Stimulated activated CD4-positive, alpha-beta T cell treated with anti-CD3 and anti-CD28 coated beads, TNF-alpha, amount 100 ng/mL, for 1 hour (primary cell): ENCODE data around the gene CDCA3.

Source experiments
- DNase-seq, 3 donors: peaks; one replicate each; pipeline ENCODE4 v3.0.0-alpha.2; 2020; ENCODE audit warnings: low read depth in 3 of 3, low spot score in 1 of 3

Gene CDCA3

GRCh38 chr12:6853626-6854025 is 2.5 kb upstream of the CDCA3 start:
- DNase-seq, result no peak

GRCh38 chr12:6852651-6853354 is 1.7 kb upstream of the CDCA3 start:
- DNase-seq, result peak in 1 of 3 donors; percentile 49

DNA sequence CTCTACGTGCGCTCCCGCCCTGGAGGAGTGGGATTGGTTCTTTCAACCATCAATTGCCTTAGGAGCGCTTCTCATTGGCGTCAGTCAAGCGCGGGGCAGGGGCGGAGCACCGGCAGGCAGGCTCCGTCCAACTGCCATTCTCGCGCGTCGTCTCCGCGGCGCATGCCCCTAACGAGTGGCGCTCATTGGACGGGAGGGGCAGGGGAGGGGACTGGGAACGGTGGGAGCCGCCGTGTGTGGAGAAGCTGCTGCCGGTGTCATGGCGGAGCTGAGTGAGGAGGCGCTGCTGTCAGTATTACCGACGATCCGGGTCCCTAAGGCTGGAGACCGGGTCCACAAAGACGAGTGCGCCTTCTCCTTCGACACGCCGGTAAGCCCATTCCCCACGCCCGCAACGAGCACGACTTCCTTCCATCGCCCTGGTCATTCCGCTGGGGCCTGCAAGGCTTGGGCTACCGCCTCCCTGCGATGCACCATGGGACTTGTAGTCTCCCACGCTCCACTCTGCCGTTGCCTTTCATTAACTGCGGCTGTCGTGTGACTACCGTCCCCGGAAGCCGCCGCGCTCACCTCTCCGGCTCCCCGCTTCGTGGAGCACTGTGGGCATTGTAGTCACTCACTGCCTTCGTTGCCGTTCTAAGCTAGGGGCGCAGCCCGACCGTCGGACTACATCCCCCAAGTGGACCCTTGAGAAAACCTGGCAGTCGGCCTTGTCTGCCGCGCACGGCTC is 1.0 kb upstream of the CDCA3 start, which contains the start of gene USP5:
USP5 (plus strand) TSS at position 230 of the 730 bp plus-strand sequence; CDS start at position 260, 30 bp downstream.
- DNase-seq, result peak; percentile 90 to 95 (median 95)

DNA sequence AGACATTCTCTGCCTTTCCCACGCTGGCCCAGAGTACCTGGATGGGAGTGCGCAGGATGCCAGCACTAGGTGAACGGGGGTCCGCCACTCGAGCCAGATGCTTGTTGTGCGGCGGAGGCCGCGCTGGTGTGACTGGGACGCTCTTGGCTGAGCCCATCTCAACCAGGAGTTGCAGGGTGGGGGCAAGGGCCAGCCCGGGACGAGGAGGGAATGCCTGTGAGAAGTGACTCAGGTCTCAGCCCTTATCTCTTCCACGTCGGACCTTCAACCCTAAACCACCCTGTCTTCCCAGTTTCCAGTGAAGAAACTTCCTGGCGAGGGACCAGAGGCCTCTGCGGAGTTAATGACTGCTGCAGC is 312 bp downstream of the CDCA3 start:
- DNase-seq, result no peak

GRCh38 chr12:6849976-6850560 is 1.0 kb downstream of the CDCA3 start:
- DNase-seq, result no peak

DNA sequence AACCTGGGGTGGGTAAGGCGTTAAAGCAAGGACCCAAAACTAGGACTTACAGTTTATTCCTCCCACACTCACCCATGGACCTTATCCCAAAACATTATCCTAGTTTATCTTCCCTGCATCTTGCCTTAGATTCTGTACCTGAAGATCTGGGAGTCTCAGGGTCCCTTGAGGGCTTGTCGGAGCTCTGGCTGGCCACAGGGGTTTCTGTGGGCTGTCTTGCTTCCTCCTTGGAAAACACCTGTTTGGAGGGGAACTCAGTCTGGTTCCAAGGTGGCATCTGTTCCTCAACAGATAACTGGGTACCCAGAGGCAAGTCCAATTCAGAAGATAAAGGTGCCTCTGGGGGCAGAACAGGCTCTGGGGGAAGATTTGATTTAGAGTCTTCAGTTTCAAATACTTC is 1.7 kb downstream of the CDCA3 start:
- no peak for DNase-seq

GRCh38 chr12:6847676-6848075 is 3.4 kb downstream of the CDCA3 start:
- DNase-seq, result no peak

DNA sequence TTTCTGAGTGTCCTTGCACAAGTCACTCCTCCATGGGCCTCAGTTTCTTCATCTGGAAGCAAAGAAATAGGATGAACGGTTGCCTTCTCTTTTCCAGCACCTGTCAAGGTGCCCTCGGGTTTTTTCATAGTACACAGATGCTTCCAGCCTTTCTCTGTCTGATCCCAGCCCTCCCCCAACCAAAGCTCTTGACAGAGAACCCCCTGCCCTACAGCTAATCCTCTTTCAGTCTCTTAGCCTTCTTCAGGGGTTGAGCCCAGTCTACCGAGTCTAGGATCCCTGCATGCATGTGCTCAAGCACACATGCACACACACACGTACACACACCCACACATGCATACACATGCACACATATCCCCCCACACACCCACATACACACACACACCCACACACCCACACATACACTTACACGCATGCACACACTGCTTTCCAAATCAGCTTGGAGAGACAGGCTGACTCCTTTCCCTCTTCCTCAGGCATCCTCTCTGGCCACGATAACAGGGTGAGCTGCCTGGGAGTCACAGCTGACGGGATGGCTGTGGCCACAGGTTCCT is 4.7 kb downstream of the CDCA3 start:
- DNase-seq, result no peak

DNA sequence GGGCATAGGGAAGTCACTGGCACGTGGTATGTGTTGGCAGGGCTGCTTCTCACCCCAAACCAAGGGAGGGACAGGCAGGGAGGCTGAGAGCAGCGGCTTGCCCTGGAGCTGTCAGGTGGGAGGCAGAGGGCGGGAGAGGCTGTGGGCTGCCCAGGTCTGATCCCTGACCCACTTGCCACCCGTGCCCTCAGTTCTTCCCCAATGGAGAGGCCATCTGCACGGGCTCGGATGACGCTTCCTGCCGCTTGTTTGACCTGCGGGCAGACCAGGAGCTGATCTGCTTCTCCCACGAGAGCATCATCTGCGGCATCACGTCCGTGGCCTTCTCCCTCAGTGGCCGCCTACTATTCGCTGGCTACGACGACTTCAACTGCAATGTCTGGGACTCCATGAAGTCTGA is 5.7 kb downstream of the CDCA3 start:
- no peak for DNase-seq

DNA sequence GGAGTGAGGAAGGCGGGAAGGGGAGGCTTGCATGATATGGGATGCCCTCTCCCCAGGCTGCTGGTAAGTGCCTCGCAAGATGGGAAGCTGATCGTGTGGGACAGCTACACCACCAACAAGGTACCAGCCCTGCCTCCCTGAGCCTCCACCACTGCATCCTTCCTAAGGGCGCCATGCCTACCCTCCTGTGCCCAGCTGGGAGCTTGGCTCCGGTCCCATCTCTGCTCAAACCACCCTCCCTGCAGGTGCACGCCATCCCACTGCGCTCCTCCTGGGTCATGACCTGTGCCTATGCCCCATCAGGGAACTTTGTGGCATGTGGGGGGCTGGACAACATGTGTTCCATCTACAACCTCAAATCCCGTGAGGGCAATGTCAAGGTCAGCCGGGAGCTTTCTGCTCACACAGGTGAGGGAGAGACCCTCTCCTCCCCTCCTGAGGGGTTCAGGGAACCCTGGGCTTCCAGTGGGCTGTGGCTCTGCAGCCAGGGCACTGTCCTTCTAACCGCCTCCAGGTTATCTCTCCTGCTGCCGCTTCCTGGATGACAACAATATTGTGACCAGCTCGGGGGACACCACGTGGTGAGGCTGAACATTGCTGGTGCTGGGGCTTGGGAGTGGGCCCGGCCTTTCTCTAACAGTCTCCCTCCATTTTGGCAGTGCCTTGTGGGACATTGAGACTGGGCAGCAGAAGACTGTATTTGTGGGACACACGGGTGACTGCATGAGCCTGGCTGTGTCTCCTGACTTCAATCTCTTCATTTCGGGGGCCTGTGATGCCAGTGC is 7.8 kb downstream of the CDCA3 start:
- DNase-seq, result no peak

DNA sequence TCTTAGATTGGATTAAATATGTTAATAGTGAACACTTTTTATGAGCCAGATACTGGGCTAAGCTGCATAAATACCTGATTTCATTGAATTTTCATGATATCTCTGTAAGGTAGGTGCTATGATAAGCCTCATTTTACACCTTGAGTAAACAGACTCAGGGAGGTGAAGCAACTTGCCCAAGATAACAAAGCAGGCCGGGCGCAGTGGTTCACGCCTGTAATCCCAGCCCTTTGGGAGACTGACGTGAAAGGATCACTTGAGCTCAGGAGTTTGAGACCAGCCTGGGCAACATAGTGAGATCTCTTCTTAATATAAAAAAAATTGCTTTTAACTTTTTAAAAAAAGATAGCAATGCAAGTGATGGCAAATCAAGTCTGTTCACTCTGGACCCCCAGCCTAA is 9.0 kb downstream of the CDCA3 start:
- no peak for DNase-seq

GRCh38 chr12:6840761-6841515 is 10.1 kb downstream of the CDCA3 start, which contains the start of gene GNB3:
Gene GNB3 (plus strand): TSS chr12:6840925. CDS start chr12:6841288, 363 bp downstream.
- no peak for DNase-seq

GRCh38 chr12:6840330-6840729 is 10.8 kb downstream of the CDCA3 start:
- no peak for DNase-seq

GRCh38 chr12:6839482-6840201 is 11.4 kb downstream of the CDCA3 start:
- DNase-seq, result no peak

- no peak for DNase-seq
Observed at GRCh38 chr12:6838854-6839253, 12.2 kb downstream of the CDCA3 start.

DNA sequence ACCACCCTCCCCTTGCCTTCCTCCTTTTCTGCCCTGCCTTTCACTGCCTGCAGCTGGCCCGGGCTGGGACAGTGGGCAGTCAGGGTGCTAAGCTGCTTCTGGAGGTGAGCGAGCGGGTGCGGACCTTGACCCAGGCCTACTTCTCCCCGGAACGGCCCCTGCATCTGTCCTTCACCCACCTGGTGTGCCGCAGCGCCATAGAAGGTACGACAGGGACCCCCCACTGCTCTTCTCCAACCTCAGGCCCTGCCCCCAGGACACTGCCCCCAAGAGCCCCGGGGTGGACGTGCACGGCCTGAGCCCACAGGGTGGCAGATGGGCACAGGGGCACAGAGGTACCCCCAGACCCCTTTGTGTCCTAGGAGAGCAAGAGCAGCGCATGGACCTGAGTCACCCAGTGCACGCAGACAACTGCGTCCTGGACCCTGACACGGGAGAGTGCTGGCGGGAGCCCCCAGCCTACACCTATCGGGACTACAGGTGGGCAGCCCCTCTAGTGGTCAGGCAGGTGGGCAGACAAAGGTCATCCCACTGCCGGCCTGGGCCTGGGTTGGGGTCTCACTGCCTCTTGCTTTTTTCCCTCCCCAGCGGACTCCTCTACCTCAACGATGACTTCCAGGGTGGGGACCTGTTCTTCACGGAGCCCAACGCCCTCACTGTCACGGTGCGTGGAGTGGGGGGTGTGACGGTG is 13.6 kb downstream of the CDCA3 start:
- DNase-seq, result no peak

- no peak for DNase-seq
Observed at GRCh38 chr12:6836851-6837250, 14.2 kb downstream of the CDCA3 start.

DNA sequence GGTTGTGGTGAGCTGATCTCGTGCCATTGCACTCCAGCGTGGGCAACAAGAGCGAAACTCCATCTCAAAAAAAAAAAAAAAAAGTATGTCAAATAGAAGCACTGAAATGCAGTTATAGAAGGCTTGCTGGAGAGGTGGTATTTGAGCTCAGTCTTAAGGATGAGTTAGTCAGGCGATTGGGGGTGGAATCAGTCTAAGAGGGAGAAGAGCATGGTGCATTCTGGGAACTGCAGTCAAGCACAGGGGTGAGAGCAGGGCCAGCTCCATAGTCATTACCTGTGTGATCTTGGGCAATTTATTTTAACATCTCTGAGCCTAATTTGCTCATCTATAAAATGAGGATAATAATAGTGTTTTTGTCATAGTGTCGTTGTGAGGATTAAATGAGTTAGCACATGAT is 16.2 kb downstream of the CDCA3 start:
- no peak for DNase-seq

GRCh38 chr12:6834254-6834653 is 16.8 kb downstream of the CDCA3 start:
- no peak for DNase-seq
